H9 (cell line): ENCODE measurements around the gene BCLAF1. TPM values are rescaled to one million over a fixed set of nuclear protein-coding genes. Genes with fewer than 3 reads are reported as not detected.

Experiments used
- DNase-seq: peaks from one replicate; pipeline ENCODE4 v3.0.0-alpha.2; 2017
- H2AFZ ChIP-seq: one replicate; pipeline ENCODE4 v1.6.1; 2013; ENCODE audit warnings: mild to moderate bottlenecking, low read length, control low read depth, moderate library complexity
- H2AK5ac ChIP-seq: 2 replicates; pipeline ENCODE4 v1.6.1; 2013; ENCODE audit warnings: low read length, control low read depth, mixed read lengths; ENCODE audit not compliant: insufficient read length
- H2BK120ac ChIP-seq: one replicate; pipeline ENCODE4 v1.6.1; 2013; ENCODE audit warnings: low read depth, mild to moderate bottlenecking, low read length, control low read depth, inconsistent platforms; ENCODE audit not compliant: poor library complexity, severe bottlenecking
- H2BK12ac ChIP-seq: 2 replicates; pipeline ENCODE4 v1.6.1; 2013; ENCODE audit warnings: low read length, control low read depth, mixed read lengths, low read depth; ENCODE audit not compliant: insufficient read length
- H2BK15ac ChIP-seq: 2 replicates; pipeline ENCODE4 v1.6.1; 2013; ENCODE audit warnings: low read depth, low read length, control low read depth
- H2BK20ac ChIP-seq: one replicate; pipeline ENCODE4 v1.6.1; 2013; ENCODE audit warnings: low read depth, mild to moderate bottlenecking, low read length, control low read depth, inconsistent platforms; ENCODE audit not compliant: poor library complexity, severe bottlenecking
- H2BK5ac ChIP-seq: 2 replicates; pipeline ENCODE4 v1.6.1; 2013; ENCODE audit warnings: low read length, control low read depth, mixed read lengths; ENCODE audit not compliant: insufficient read length
- H3K14ac ChIP-seq: 2 replicates; pipeline ENCODE4 v1.6.1; 2013; ENCODE audit warnings: low read length, control low read depth; ENCODE audit not compliant: insufficient read depth
- H3K18ac ChIP-seq: 2 replicates; pipeline ENCODE4 v1.6.1; 2013; ENCODE audit warnings: low read depth, mild to moderate bottlenecking, mixed read lengths, low read length, control low read depth; ENCODE audit not compliant: insufficient read length
- H3K23ac ChIP-seq: 2 replicates; pipeline ENCODE4 v1.6.1; 2013; ENCODE audit warnings: low read length, control low read depth, mixed read lengths, low read depth; ENCODE audit not compliant: insufficient read length
- H3K23me2 ChIP-seq: 2 replicates; pipeline ENCODE4 v1.6.1; 2013; ENCODE audit warnings: low read depth, mild to moderate bottlenecking, mixed read lengths, low read length, control low read depth; ENCODE audit not compliant: insufficient read length, poor library complexity, severe bottlenecking
- H3K27ac ChIP-seq: 2 replicates; pipeline ENCODE4 v1.5.1; 2013; ENCODE audit warnings: low read length, control low read depth, mixed read lengths, low read depth; ENCODE audit not compliant: insufficient read length
- H3K27me3 ChIP-seq: 2 replicates; pipeline ENCODE4 v1.6.1; 2013; ENCODE audit warnings: low read length, control low read depth, inconsistent platforms; ENCODE audit not compliant: insufficient read depth
- H3K4ac ChIP-seq: 2 replicates; pipeline ENCODE4 v1.6.1; 2013; ENCODE audit warnings: low read depth, mild to moderate bottlenecking, control low read depth, inconsistent platforms, low read length, moderate library complexity
- H3K4me1 ChIP-seq: 2 replicates; pipeline ENCODE4 v1.6.1; 2013; ENCODE audit warnings: low read length, control low read depth, inconsistent platforms; ENCODE audit not compliant: insufficient read depth
- H3K4me2 ChIP-seq: 2 replicates; pipeline ENCODE4 v1.6.1; 2013; ENCODE audit warnings: low read length, control low read depth, mixed read lengths; ENCODE audit not compliant: insufficient read length, insufficient read depth
- H3K56ac ChIP-seq: 2 replicates; pipeline ENCODE4 v1.6.1; 2013; ENCODE audit warnings: low read depth, mild to moderate bottlenecking, mixed read lengths, low read length, control low read depth; ENCODE audit not compliant: insufficient read length
- H3K79me1 ChIP-seq: 2 replicates; pipeline ENCODE4 v1.6.1; 2013; ENCODE audit warnings: low read depth, mild to moderate bottlenecking, moderate library complexity, low read length, control low read depth, inconsistent platforms; ENCODE audit not compliant: insufficient read depth, poor library complexity, severe bottlenecking
- H3K79me2 ChIP-seq: 2 replicates; pipeline ENCODE4 v1.6.1; 2013; ENCODE audit warnings: low read length, control low read depth, inconsistent platforms; ENCODE audit not compliant: insufficient read depth
- H3K9ac ChIP-seq: 2 replicates; pipeline ENCODE4 v1.6.1; 2013; ENCODE audit warnings: low read length, control low read depth, mixed read lengths; ENCODE audit not compliant: insufficient read length; ENCODE audit errors: extremely low read depth
- H3K9me3 ChIP-seq: one replicate; pipeline ENCODE4 v1.6.1; 2013; ENCODE audit warnings: low read depth, low read length, inconsistent platforms; ENCODE audit not compliant: control insufficient read depth
- H3T11ph ChIP-seq: one replicate; pipeline ENCODE4 v1.6.1; 2013; ENCODE audit warnings: mild to moderate bottlenecking, low read length, control low read depth, inconsistent platforms
- H4K20me1 ChIP-seq: one replicate; pipeline ENCODE4 v1.6.1; 2013; ENCODE audit not compliant: control insufficient read depth, insufficient read length, insufficient read depth
- H4K5ac ChIP-seq: 2 replicates; pipeline ENCODE4 v1.6.1; 2013; ENCODE audit warnings: low read depth, mild to moderate bottlenecking, mixed read lengths, low read length, control low read depth; ENCODE audit not compliant: insufficient read length
- H4K8ac ChIP-seq: replicated peaks from 2 replicates; pipeline ENCODE4 v1.6.1; 2013; ENCODE audit warnings: low read length, control low read depth, mixed read lengths, low read depth; ENCODE audit not compliant: insufficient read length
- H4K91ac ChIP-seq: 2 replicates; pipeline ENCODE4 v1.6.1; 2013; ENCODE audit warnings: low read depth, mild to moderate bottlenecking, moderate library complexity, mixed read lengths, low read length, control low read depth; ENCODE audit not compliant: insufficient read length
- H3K27ac Mint-ChIP-seq, 3 experiments: 2 replicates in 2 of 3; 3 replicates in 1 of 3; pipeline ENCODE4 v1.8.0; 2020 to 2021; ENCODE audit warnings: mixed read lengths in 3 of 3, mild to moderate bottlenecking in 1 of 3, moderate library complexity in 1 of 3
- H3K27me3 Mint-ChIP-seq: 2 replicates; pipeline ENCODE4 v1.8.0; 2021; ENCODE audit warnings: low read depth, mild to moderate bottlenecking, moderate library complexity, mixed read lengths
- H3K36me3 Mint-ChIP-seq, 3 experiments: 2 replicates in 2 of 3; 3 replicates in 1 of 3; pipeline ENCODE4 v1.8.0; 2020 to 2021; ENCODE audit warnings: low read depth in 3 of 3, mixed read lengths in 3 of 3; ENCODE audit not compliant: insufficient read depth in 1 of 3
- H3K4me1 Mint-ChIP-seq, 2 experiments: 2 replicates each; pipeline ENCODE4 v1.8.0; 2020; ENCODE audit warnings: mixed read lengths in 2 of 2
- H3K4me3 Mint-ChIP-seq, 2 experiments: 2 replicates in 1 of 2; 3 replicates in 1 of 2; pipeline ENCODE4 v1.8.0; 2020 to 2021; ENCODE audit warnings: mild to moderate bottlenecking in 2 of 2, mixed read lengths in 2 of 2, moderate library complexity in 1 of 2
- H3K9me3 Mint-ChIP-seq, 2 experiments: 2 replicates in 1 of 2; 3 replicates in 1 of 2; pipeline ENCODE4 v1.8.0; 2020; ENCODE audit warnings: mild to moderate bottlenecking in 2 of 2, mixed read lengths in 2 of 2, moderate library complexity in 1 of 2
- WGBS: extraction: QIAGEN DNeasy Blood & Tissue Kit; methylation state at CpG from one replicate; pipeline ENCODE4 v1.1.7; 2013; ENCODE audit warnings: missing lambda C conversion rate, low lambda C conversion rate, mixed read lengths; ENCODE audit not compliant: insufficient read length; ENCODE audit errors: extremely low coverage; 5-methylcytosine and 5-hydroxymethylcytosine counted together
- total RNA-seq: library from RNA; stranded (reverse); gene quantifications from 2 replicates; pipeline ENCODE4 v1.2.1, GENCODE V29; 2021
- TF ChIP-seq, protein P1 (sequence below): fragments of 200-600 bp; sonication (generic); conservative IDR thresholded peaks from 3 replicates; pipeline ENCODE4 v1.8.0; 2021; ENCODE audit warnings: antibody characterized with exemption, mild to moderate bottlenecking

The BCLAF1 gene
- total RNA-seq, 1 experiment from 2014 or later, result 257 TPM

DNA sequence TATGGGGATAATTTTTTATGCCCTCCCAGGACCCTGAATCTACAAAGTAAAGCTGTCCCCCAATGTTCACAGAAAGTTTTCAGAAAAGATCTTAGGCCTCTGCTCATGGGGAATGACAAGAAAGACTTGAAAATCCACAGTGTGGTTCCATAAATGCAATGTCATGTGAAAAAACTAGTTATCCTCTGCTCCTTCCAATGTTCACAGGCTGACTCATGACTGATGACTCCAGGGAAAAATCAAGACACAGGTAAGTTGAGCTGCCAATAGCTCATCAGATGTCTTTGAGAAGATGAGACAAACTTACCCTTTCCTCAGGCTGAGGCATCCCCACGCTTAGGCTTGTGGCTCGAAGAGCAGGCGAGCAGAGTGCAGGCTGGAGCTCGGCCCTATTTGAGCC lies 14.8 kb upstream of the BCLAF1 start:
- Histone ChIP-seq H2BK5ac (no peak overlapping the region), H3K27me3 (no peaks in the 10 kb centered on the region), H4K91ac (no peak overlapping the region), H2AFZ (no peak overlapping the region), H3K9me3 (no peaks in the 10 kb centered on the region), H2BK120ac (no peak overlapping the region), H3K4me1 (no peaks in the 10 kb centered on the region), H3K79me1 (no peaks in the 10 kb centered on the region), H3K9ac (no peak overlapping the region), H3K56ac (no peak overlapping the region), H2BK12ac (no peak overlapping the region), H3K27ac (no peak overlapping the region), H4K8ac (no peak overlapping the region), H3K14ac (no peak overlapping the region), H2BK20ac (no peak overlapping the region), H2AK5ac (no peak overlapping the region), H2BK15ac (no peak overlapping the region), H3K79me2 (no peaks in the 10 kb centered on the region), H4K20me1 (no peaks in the 10 kb centered on the region), H3K23me2 (no peaks in the 10 kb centered on the region), H3K18ac (no peak overlapping the region), H3K4me2 (no peak overlapping the region), H3T11ph (no peak overlapping the region), H3K4ac (no peak overlapping the region), H3K23ac (no peak overlapping the region), H4K5ac (no peak overlapping the region)
- Mint-ChIP-seq H3K4me1 (peaks cover 0 to 4% of the 10 kb centered on the region in 2 experiments; a peak in 3 of 4 replicates), H3K4me3 (no peak overlapping the region), H3K36me3 (no peaks in the 10 kb centered on the region), H3K27ac (no peak overlapping the region), H3K9me3 (no peaks in the 10 kb centered on the region; a peak in 1 of 5 replicates), H3K27me3 (peaks cover 4% of the 10 kb centered on the region; the same call in 1 of the 2 replicates)
- no peak for DNase-seq
- TF ChIP-seq, protein P1, sequence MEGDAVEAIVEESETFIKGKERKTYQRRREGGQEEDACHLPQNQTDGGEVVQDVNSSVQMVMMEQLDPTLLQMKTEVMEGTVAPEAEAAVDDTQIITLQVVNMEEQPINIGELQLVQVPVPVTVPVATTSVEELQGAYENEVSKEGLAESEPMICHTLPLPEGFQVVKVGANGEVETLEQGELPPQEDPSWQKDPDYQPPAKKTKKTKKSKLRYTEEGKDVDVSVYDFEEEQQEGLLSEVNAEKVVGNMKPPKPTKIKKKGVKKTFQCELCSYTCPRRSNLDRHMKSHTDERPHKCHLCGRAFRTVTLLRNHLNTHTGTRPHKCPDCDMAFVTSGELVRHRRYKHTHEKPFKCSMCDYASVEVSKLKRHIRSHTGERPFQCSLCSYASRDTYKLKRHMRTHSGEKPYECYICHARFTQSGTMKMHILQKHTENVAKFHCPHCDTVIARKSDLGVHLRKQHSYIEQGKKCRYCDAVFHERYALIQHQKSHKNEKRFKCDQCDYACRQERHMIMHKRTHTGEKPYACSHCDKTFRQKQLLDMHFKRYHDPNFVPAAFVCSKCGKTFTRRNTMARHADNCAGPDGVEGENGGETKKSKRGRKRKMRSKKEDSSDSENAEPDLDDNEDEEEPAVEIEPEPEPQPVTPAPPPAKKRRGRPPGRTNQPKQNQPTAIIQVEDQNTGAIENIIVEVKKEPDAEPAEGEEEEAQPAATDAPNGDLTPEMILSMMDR, result no peak
- WGBS, result no CpG with 5 or more reads among the region's 4 CpGs
